Immature natural killer cell (primary cell): ENCODE data around the gene LMF1. TPM values are rescaled to one million over a fixed set of nuclear protein-coding genes. Genes with fewer than 3 reads are reported as not detected.
"Not testable (repeated sequence)": the region's sequence is repeated elsewhere in the genome, so short reads cannot be mapped to it uniquely, and the experiment has no call there.

Experiments
- DNase-seq, 3 donors: peaks; one replicate each; pipeline ENCODE4 v3.0.0; 2022; ENCODE audit warnings: mixed read lengths in 1 of 3
- H3K27ac Mint-ChIP-seq, 6 donors: one replicate each; pipeline ENCODE4 v1.8.0; 2020; ENCODE audit warnings: mixed read lengths in 6 of 6, mild to moderate bottlenecking in 5 of 6, inconsistent platforms in 4 of 6, moderate library complexity in 3 of 6
- H3K27me3 Mint-ChIP-seq, 3 donors: one replicate each; pipeline ENCODE4 v1.8.0; 2020 to 2021; ENCODE audit warnings: low read depth in 3 of 3, mild to moderate bottlenecking in 3 of 3, mixed read lengths in 3 of 3, moderate library complexity in 3 of 3, inconsistent platforms in 1 of 3
- H3K36me3 Mint-ChIP-seq, 3 donors: one replicate each; pipeline ENCODE4 v1.8.0; 2020; ENCODE audit warnings: mixed read lengths in 3 of 3, inconsistent platforms in 2 of 3, mild to moderate bottlenecking in 2 of 3
- H3K4me1 Mint-ChIP-seq, 2 donors: one replicate each; pipeline ENCODE4 v1.8.0; 2020; ENCODE audit warnings: inconsistent platforms in 2 of 2, mild to moderate bottlenecking in 2 of 2, mixed read lengths in 2 of 2, moderate library complexity in 1 of 2
- H3K4me3 Mint-ChIP-seq, 5 donors: one replicate each; pipeline ENCODE4 v1.8.0; 2020; ENCODE audit warnings: mild to moderate bottlenecking in 5 of 5, mixed read lengths in 5 of 5, inconsistent platforms in 3 of 5, moderate library complexity in 3 of 5
- H3K9me3 Mint-ChIP-seq, 6 donors: one replicate each; pipeline ENCODE4 v1.8.0; 2020; ENCODE audit warnings: mild to moderate bottlenecking in 6 of 6, mixed read lengths in 6 of 6, inconsistent platforms in 4 of 6, moderate library complexity in 3 of 6
- polyA plus RNA-seq, 3 donors: library from polyadenylated mRNA; unstranded; fragments of 300-500 nt; fragmentation: Illumina TruSeq; gene quantifications; one replicate each; pipeline ENCODE4 v1.2.3, GENCODE V29; 2021

Gene LMF1
- polyA plus RNA-seq, 3 donors from 2014 or later = 12.2 to 15.5 (median 12.6) TPM

- peaks cover 3 to 5% (median 4%) of the 10 kb centered on the region in 3 donors for H3K36me3 Mint-ChIP-seq
- H3K27me3 Mint-ChIP-seq = peaks cover 0 to 2% (median 0%) of the 10 kb centered on the region in 3 donors
- no peaks in the 10 kb centered on the region for H3K4me1 Mint-ChIP-seq
- H3K4me3 Mint-ChIP-seq = no peak overlapping the region
- DNase-seq = no peak
- no peak overlapping the region for H3K27ac Mint-ChIP-seq
- no peaks in the 10 kb centered on the region for H3K9me3 Mint-ChIP-seq
Observed at GRCh38 chr16:870856-871561, 99.8 kb downstream of the LMF1 start.

DNA sequence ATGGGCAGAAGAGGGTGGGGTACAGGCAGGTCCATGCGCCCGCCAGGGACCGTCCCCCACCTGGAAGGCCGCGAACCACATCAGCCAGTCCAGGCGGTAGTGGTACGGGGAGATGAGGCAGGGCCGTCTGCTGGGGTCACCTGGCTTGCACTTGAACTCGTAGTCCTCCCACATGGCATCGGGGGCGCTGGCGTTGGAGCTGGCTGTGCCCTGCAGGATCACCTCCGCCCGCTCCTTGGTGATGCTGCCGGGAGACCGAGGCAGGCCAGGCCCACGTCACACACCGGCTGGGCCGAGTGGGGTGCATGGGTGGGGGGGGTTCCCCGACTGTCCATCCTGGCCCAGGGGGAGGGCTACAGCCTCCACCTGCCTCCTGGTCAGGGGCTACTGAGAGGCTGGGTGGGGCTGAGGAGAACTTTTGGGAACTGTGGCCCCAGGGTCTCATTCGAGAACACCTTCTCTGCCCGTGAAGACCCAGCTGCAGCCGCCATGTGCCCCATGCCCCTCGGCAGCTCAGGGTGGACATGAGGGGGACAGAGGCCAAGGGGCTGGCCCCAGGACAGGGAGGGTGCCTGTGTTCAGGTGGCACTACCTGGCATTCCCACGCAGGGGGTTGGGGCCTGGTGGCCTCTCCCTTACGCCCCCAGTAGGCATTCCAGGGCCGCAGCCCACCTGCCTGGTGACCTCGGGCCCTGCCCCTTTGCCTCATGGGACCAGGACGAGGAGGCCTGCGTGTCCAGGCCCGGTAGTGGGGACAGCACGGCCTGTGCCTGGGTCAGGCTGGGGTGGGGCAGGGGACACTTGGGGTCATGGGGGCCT, 100.8 kb downstream of the LMF1 start:
- peaks cover 3 to 5% (median 4%) of the 10 kb centered on the region in 3 donors for H3K36me3 Mint-ChIP-seq
- H3K27me3 Mint-ChIP-seq = peaks cover 0 to 3% (median 0%) of the 10 kb centered on the region in 3 donors
- H3K27ac Mint-ChIP-seq = no peak overlapping the region
- H3K9me3 Mint-ChIP-seq = no peaks in the 10 kb centered on the region
- DNase-seq = no peak
- no peak overlapping the region for H3K4me3 Mint-ChIP-seq
- no peaks in the 10 kb centered on the region for H3K4me1 Mint-ChIP-seq

- no peaks in the 10 kb centered on the region for H3K4me1 Mint-ChIP-seq
- DNase-seq = no peak
- no peak overlapping the region for H3K27ac Mint-ChIP-seq
- peaks cover 0 to 3% (median 0%) of the 10 kb centered on the region in 3 donors for H3K27me3 Mint-ChIP-seq
- peaks cover 3 to 5% (median 4%) of the 10 kb centered on the region in 3 donors for H3K36me3 Mint-ChIP-seq
- H3K9me3 Mint-ChIP-seq = no peaks in the 10 kb centered on the region
- H3K4me3 Mint-ChIP-seq = no peak overlapping the region
Observed at GRCh38 chr16:868846-869822, 101.7 kb downstream of the LMF1 start.

GRCh38 chr16:868386-868755, 102.4 kb downstream of the LMF1 start:
- Mint-ChIP-seq H3K4me3 (no peak overlapping the region), H3K36me3 (peaks cover 3 to 5% (median 4%) of the 10 kb centered on the region in 3 donors), H3K27ac (no peak overlapping the region), H3K4me1 (no peaks in the 10 kb centered on the region), H3K27me3 (peaks cover 0 to 3% (median 0%) of the 10 kb centered on the region in 3 donors), H3K9me3 (peaks cover 0 to 4% (median 0%) of the 10 kb centered on the region in 6 donors)
- no peak for DNase-seq

- Mint-ChIP-seq H3K36me3 (peaks cover 3 to 5% (median 4%) of the 10 kb centered on the region in 3 donors), H3K4me1 (no peaks in the 10 kb centered on the region)
- no peak for DNase-seq
Observed at GRCh38 chr16:867421-868385, 103.1 kb downstream of the LMF1 start.

GRCh38 chr16:866252-866896, 104.4 kb downstream of the LMF1 start:
- Mint-ChIP-seq H3K9me3 (peaks cover 0 to 7% (median 3%) of the 10 kb centered on the region in 6 donors), H3K36me3 (peaks cover 3 to 5% (median 4%) of the 10 kb centered on the region in 3 donors), H3K27me3 (peaks cover 0 to 4% (median 0%) of the 10 kb centered on the region in 3 donors), H3K27ac (no peak overlapping the region), H3K4me1 (no peaks in the 10 kb centered on the region), H3K4me3 (no peak overlapping the region)
- DNase-seq = no peak

More at GRCh38 chr16:867421-868385, 103.1 kb downstream of the LMF1 start:
- Mint-ChIP-seq H3K4me3 (no peak overlapping the region), H3K9me3 (peaks cover 0 to 5% (median 0%) of the 10 kb centered on the region in 6 donors), H3K27ac (no peak overlapping the region), H3K27me3 (peaks cover 0 to 3% (median 0%) of the 10 kb centered on the region in 3 donors)

GRCh38 chr16:865026-865425, 105.8 kb downstream of the LMF1 start:
- Mint-ChIP-seq H3K27me3 (peaks cover 0 to 8% (median 0%) of the 10 kb centered on the region in 3 donors), H3K4me1 (no peaks in the 10 kb centered on the region), H3K36me3 (peaks cover 7 to 12% (median 10%) of the 10 kb centered on the region in 3 donors), H3K27ac (no peak overlapping the region), H3K4me3 (no peak overlapping the region), H3K9me3 (peaks cover 0 to 11% (median 9%) of the 10 kb centered on the region in 6 donors)
- no peak for DNase-seq

DNA sequence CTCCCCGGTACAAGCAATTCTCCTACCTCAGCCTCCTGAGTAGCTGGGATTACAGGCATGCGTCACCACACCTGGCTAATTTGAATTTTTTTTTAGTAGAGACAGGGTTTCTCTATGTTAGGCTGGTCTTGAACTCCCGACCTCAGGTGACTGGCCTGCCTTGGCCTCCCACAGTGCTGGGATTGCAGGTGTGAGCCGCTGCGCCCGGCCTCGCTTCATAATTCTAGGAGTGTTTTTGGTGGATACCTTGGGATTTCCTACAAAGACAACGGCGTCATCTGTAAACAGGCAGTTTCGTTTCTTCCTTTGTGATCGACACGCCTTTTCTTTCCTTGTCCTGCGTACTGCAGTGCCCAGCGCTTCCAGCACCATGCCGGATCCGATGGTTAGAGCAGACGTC, 109.3 kb downstream of the LMF1 start:
- H3K36me3 Mint-ChIP-seq = peaks cover 3 to 12% (median 7%) of the 10 kb centered on the region in 3 donors
- no peak for DNase-seq
- peaks cover 0 to 14% (median 11%) of the 10 kb centered on the region in 6 donors for H3K9me3 Mint-ChIP-seq
- peaks cover 0 to 7% (median 2%) of the 10 kb centered on the region in 3 donors for H3K27me3 Mint-ChIP-seq
- H3K4me3 Mint-ChIP-seq = no peak overlapping the region
- no peaks in the 10 kb centered on the region for H3K4me1 Mint-ChIP-seq
- H3K27ac Mint-ChIP-seq = no peak overlapping the region

DNA sequence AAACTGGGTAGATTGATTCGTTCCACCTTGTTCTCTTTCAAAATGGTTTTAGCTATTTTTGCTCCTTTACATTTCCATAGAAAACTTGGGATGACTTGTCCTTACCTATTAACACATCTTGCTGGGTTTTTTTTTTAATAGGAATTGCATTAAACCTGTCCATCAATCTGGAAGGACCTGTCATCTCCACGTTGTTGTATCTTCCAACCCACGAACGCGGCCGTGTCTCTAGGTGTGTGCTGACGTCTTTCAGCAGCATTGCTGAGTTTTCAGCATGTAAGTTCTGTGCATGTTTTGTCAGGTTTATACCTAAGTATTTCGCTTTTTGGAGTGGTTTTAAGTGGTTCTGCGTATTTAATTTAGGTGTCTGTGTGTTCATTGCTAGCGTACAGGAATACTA, 109.9 kb downstream of the LMF1 start:
- H3K4me1 Mint-ChIP-seq = no peaks in the 10 kb centered on the region
- H3K27me3 Mint-ChIP-seq = peaks cover 0 to 7% (median 2%) of the 10 kb centered on the region in 3 donors
- no peak for DNase-seq
- H3K9me3 Mint-ChIP-seq = peaks cover 0 to 14% (median 11%) of the 10 kb centered on the region in 6 donors
- peaks cover 3 to 12% (median 7%) of the 10 kb centered on the region in 3 donors for H3K36me3 Mint-ChIP-seq
- H3K27ac Mint-ChIP-seq = peak overlapping the region in 1 of 6 donors; percentile 7
- H3K4me3 Mint-ChIP-seq = no peak overlapping the region

DNA sequence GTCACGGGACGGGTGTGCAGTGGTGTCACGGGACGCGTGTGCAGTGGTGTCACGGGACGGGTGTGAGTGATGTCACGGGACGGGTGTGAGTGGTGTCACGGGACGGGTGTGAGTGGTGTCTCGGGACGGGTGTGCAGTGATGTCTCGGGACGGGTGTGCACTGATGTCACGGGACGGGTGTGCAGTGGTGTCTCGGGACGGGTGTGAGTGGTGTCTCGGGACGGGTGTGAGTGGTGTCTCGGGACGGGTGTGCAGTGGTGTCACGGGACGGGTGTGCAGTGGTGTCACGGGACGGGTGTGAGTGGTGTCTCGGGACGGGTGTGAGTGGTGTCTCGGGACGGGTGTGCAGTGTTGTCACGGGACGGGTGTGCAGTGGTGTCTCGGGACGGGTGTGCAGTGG, 111.8 kb downstream of the LMF1 start:
- H3K9me3 Mint-ChIP-seq = peaks cover 0 to 14% (median 11%) of the 10 kb centered on the region in 6 donors
- H3K27me3 Mint-ChIP-seq, H3K27ac Mint-ChIP-seq, H3K4me3 Mint-ChIP-seq, DNase-seq, H3K4me1 Mint-ChIP-seq: not testable (repeated sequence)
- H3K36me3 Mint-ChIP-seq = peaks cover 3 to 12% (median 7%) of the 10 kb centered on the region in 3 donors

DNA sequence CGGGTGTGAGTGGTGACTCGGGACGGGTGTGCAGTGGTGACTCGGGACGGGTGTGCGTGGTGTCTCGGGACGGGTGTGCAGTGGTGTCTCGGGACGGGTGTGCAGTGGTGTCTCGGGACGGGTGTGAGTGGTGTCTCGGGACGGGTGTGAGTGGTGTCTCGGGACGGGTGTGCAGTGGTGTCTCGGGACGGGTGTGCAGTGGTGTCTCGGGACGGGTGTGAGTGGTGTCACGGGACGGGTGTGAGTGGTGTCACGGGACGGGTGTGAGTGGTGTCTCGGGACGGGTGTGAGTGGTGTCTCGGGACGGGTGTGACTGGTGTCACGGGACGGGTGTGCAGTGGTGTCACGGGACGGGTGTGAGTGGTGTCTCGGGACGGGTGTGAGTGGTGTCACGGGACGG, 112.3 kb downstream of the LMF1 start:
- peaks cover 3 to 12% (median 7%) of the 10 kb centered on the region in 3 donors for H3K36me3 Mint-ChIP-seq
- DNase-seq, H3K4me3 Mint-ChIP-seq, H3K27ac Mint-ChIP-seq, H3K27me3 Mint-ChIP-seq, H3K4me1 Mint-ChIP-seq: not testable (repeated sequence)
- peaks cover 0 to 14% (median 10%) of the 10 kb centered on the region in 6 donors for H3K9me3 Mint-ChIP-seq

GRCh38 chr16:856811-857210, 114.0 kb downstream of the LMF1 start:
- peaks cover 3 to 12% (median 7%) of the 10 kb centered on the region in 3 donors for H3K36me3 Mint-ChIP-seq
- peaks cover 0 to 13% (median 9%) of the 10 kb centered on the region in 6 donors for H3K9me3 Mint-ChIP-seq
- no peak overlapping the region for H3K27ac Mint-ChIP-seq
- H3K4me1 Mint-ChIP-seq = no peaks in the 10 kb centered on the region
- H3K4me3 Mint-ChIP-seq = no peak overlapping the region
- no peak for DNase-seq
- peaks cover 0 to 6% (median 2%) of the 10 kb centered on the region in 3 donors for H3K27me3 Mint-ChIP-seq
